Osteocyte (in vitro differentiated cells): ENCODE data around the gene SFTPD. TPM values are rescaled to one million over a fixed set of nuclear protein-coding genes. Genes with fewer than 3 reads are reported as not detected.
A peak's percentile ranks its signal among the peaks of the same experiment; 100 is the strongest.

Experiments
- DNase-seq: peaks from one replicate; pipeline ENCODE4 v3.0.0; 2021; ENCODE audit warnings: mixed read lengths; ENCODE audit not compliant: unreplicated experiment; ENCODE audit errors: extremely low spot score
- H3K27ac Mint-ChIP-seq: one replicate; pipeline ENCODE4 v1.8.0; 2021; ENCODE audit warnings: mild to moderate bottlenecking, mixed read lengths; ENCODE audit not compliant: unreplicated experiment
- H3K27me3 Mint-ChIP-seq: one replicate; pipeline ENCODE4 v1.8.0; 2021; ENCODE audit warnings: mixed read lengths; ENCODE audit not compliant: unreplicated experiment
- H3K36me3 Mint-ChIP-seq: one replicate; pipeline ENCODE4 v1.8.0; 2021; ENCODE audit warnings: mixed read lengths; ENCODE audit not compliant: unreplicated experiment
- H3K4me1 Mint-ChIP-seq: one replicate; pipeline ENCODE4 v1.8.0; 2021; ENCODE audit warnings: mixed read lengths; ENCODE audit not compliant: unreplicated experiment
- H3K4me3 Mint-ChIP-seq: one replicate; pipeline ENCODE4 v1.8.0; 2021; ENCODE audit warnings: mild to moderate bottlenecking, moderate library complexity, mixed read lengths; ENCODE audit not compliant: unreplicated experiment
- H3K9me3 Mint-ChIP-seq: one replicate; pipeline ENCODE4 v1.8.0; 2021; ENCODE audit warnings: mixed read lengths; ENCODE audit not compliant: unreplicated experiment
- CTCF ChIP-seq: fragments of 200-600 bp; sonication (generic); IDR thresholded peaks from 2 replicates; pipeline ENCODE4 v1.5.0; 2021; ENCODE audit warnings: antibody characterized with exemption, mild to moderate bottlenecking, moderate library complexity
- total RNA-seq: library from RNA; stranded (reverse); gene quantifications from 2 replicates; pipeline ENCODE4 v1.2.1, GENCODE V29; 2021

SFTPD gene
- total RNA-seq, 1 donor from 2014 or later, result 0.35 TPM

- Mint-ChIP-seq H3K27me3 (peaks cover 42% of the 10 kb centered on the region), H3K36me3 (no peaks in the 10 kb centered on the region), H3K27ac (no peak overlapping the region), H3K9me3 (peaks cover 3% of the 10 kb centered on the region), H3K4me1 (peaks cover 1% of the 10 kb centered on the region), H3K4me3 (peak overlapping the region; percentile 74)
- no peak for DNase-seq
- TF ChIP-seq CTCF, result no peak
These were observed 31.8 kb upstream of the SFTPD start for GRCh38 chr10:79980711-79981110.

GRCh38 chr10:79979976-79980687 lies 31.2 kb upstream of the SFTPD start:
- H3K36me3 Mint-ChIP-seq, result no peaks in the 10 kb centered on the region
- no peak overlapping the region for H3K27ac Mint-ChIP-seq
- peaks cover 1% of the 10 kb centered on the region for H3K4me1 Mint-ChIP-seq
- H3K27me3 Mint-ChIP-seq, result peaks cover 39% of the 10 kb centered on the region
- peaks cover 3% of the 10 kb centered on the region for H3K9me3 Mint-ChIP-seq
- DNase-seq, result no peak
- H3K4me3 Mint-ChIP-seq, result no peak overlapping the region
- no peak for TF ChIP-seq CTCF

GRCh38 chr10:79979310-79979975 lies 30.5 kb upstream of the SFTPD start:
- peaks cover 3% of the 10 kb centered on the region for H3K9me3 Mint-ChIP-seq
- peaks cover 1% of the 10 kb centered on the region for H3K4me1 Mint-ChIP-seq
- H3K27me3 Mint-ChIP-seq, result peaks cover 41% of the 10 kb centered on the region
- no peaks in the 10 kb centered on the region for H3K36me3 Mint-ChIP-seq
- no peak overlapping the region for H3K27ac Mint-ChIP-seq
- no peak for DNase-seq
- TF ChIP-seq CTCF, result no peak
- H3K4me3 Mint-ChIP-seq, result no peak overlapping the region

- no peak for DNase-seq
- Mint-ChIP-seq H3K9me3 (peaks cover 3% of the 10 kb centered on the region), H3K27ac (no peak overlapping the region), H3K4me3 (no peak overlapping the region), H3K27me3 (peaks cover 53% of the 10 kb centered on the region), H3K36me3 (no peaks in the 10 kb centered on the region), H3K4me1 (no peaks in the 10 kb centered on the region)
- no peak for TF ChIP-seq CTCF
These were observed 28.1 kb upstream of the SFTPD start for GRCh38 chr10:79976999-79977398.

- H3K27me3 Mint-ChIP-seq, result peaks cover 37% of the 10 kb centered on the region
- no peak overlapping the region for H3K27ac Mint-ChIP-seq
- no peak overlapping the region for H3K4me3 Mint-ChIP-seq
- TF ChIP-seq CTCF, result no peak
- no peaks in the 10 kb centered on the region for H3K4me1 Mint-ChIP-seq
- H3K36me3 Mint-ChIP-seq, result peaks cover 4% of the 10 kb centered on the region
- DNase-seq, result no peak
- H3K9me3 Mint-ChIP-seq, result peaks cover 12% of the 10 kb centered on the region
These were observed 21.2 kb upstream of the SFTPD start for GRCh38 chr10:79970062-79970461.
